ENCODE data around the gene MGAT1.

DNA sequence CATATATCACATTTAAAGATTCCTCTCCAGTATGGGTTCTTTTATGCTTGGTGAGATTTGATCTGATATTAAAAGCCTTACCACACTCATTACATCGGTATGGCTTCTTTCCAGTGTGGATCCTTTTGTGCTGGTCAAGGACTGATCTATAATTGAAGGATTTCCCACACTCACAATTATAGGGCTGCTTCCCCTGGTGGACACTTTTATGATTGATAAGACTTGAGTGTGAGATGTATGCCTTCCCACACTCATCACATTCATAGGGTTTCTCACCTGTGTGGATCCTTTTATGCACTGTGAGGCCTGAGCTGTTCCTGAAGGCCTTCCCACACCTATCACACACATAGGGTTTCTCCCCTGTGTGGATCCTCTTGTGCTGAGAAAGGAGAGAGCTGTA, 46.3 kb upstream of the MGAT1 start:
- no peak for TF ChIP-seq POLR2A (IDR thresholded peaks at IDR 0.05)
- TF ChIP-seq, protein P1, sequence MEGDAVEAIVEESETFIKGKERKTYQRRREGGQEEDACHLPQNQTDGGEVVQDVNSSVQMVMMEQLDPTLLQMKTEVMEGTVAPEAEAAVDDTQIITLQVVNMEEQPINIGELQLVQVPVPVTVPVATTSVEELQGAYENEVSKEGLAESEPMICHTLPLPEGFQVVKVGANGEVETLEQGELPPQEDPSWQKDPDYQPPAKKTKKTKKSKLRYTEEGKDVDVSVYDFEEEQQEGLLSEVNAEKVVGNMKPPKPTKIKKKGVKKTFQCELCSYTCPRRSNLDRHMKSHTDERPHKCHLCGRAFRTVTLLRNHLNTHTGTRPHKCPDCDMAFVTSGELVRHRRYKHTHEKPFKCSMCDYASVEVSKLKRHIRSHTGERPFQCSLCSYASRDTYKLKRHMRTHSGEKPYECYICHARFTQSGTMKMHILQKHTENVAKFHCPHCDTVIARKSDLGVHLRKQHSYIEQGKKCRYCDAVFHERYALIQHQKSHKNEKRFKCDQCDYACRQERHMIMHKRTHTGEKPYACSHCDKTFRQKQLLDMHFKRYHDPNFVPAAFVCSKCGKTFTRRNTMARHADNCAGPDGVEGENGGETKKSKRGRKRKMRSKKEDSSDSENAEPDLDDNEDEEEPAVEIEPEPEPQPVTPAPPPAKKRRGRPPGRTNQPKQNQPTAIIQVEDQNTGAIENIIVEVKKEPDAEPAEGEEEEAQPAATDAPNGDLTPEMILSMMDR (IDR thresholded peaks at IDR 0.05) = no peak
- no peak for TF ChIP-seq EP300 (IDR thresholded peaks at IDR 0.05)
